AML-193 (cell line): Measurements from ENCODE around the gene OGDH.
"Not testable (repeated sequence)": the region's sequence is repeated elsewhere in the genome, so short reads cannot be mapped to it uniquely, and the experiment has no call there.

Source experiments
- DNase-seq, 2 experiments: peaks; one replicate each; lab custom pipeline; 2025; lab: John Stamatoyannopoulos, UW

Gene OGDH

GRCh38 chr7:44667190-44667589, 60.8 kb downstream of the OGDH start:
- DNase-seq: no peak

GRCh38 chr7:44671069-44671468, 64.6 kb downstream of the OGDH start:
- DNase-seq: no peak

GRCh38 chr7:44673324-44673723, 66.9 kb downstream of the OGDH start:
- no peak for DNase-seq

GRCh38 chr7:44673771-44674170, 67.3 kb downstream of the OGDH start:
- DNase-seq: no peak

GRCh38 chr7:44674381-44674780, 68.0 kb downstream of the OGDH start:
- DNase-seq: no peak

GRCh38 chr7:44676776-44677175, 70.3 kb downstream of the OGDH start:
- DNase-seq: no peak

- DNase-seq: no peak
Observed at GRCh38 chr7:44678101-44678470, 71.7 kb downstream of the OGDH start.

- peak; percentile 30 to 57 for DNase-seq
Observed at GRCh38 chr7:44678471-44679179, 72.2 kb downstream of the OGDH start.

GRCh38 chr7:44681645-44682044, 75.2 kb downstream of the OGDH start:
- no peak for DNase-seq

GRCh38 chr7:44685723-44686122, 79.3 kb downstream of the OGDH start:
- no peak for DNase-seq

- DNase-seq: no peak
Observed at GRCh38 chr7:44689427-44689826, 83.0 kb downstream of the OGDH start.

GRCh38 chr7:44693641-44694313, 87.3 kb downstream of the OGDH start:
- no peak for DNase-seq

- no peak for DNase-seq
Observed at GRCh38 chr7:44694326-44694725, 87.9 kb downstream of the OGDH start.

- no peak for DNase-seq
Observed at GRCh38 chr7:44694766-44695165, 88.3 kb downstream of the OGDH start.

GRCh38 chr7:44695756-44696155, 89.3 kb downstream of the OGDH start:
- DNase-seq: no peak

- DNase-seq: no peak
Observed at GRCh38 chr7:44696728-44697127, 90.3 kb downstream of the OGDH start.

GRCh38 chr7:44697136-44698045, 91.0 kb downstream of the OGDH start:
- DNase-seq: no peak

GRCh38 chr7:44698046-44698580, 91.7 kb downstream of the OGDH start:
- DNase-seq: no peak

- DNase-seq: not testable (repeated sequence)
Observed at GRCh38 chr7:44699598-44699997, 93.2 kb downstream of the OGDH start.

GRCh38 chr7:44700322-44700721, 93.9 kb downstream of the OGDH start:
- no peak for DNase-seq

GRCh38 chr7:44703391-44703790, 97.0 kb downstream of the OGDH start:
- not testable (repeated sequence) for DNase-seq

GRCh38 chr7:44703921-44704320, 97.5 kb downstream of the OGDH start:
- no peak for DNase-seq
